Thymus (tissue), 11 donors: ENCODE measurements around the gene NOX1. TPM values are rescaled to one million over a fixed set of nuclear protein-coding genes. Genes with fewer than 3 reads are reported as not detected.
"Not testable (repeated sequence)": the region's sequence is repeated elsewhere in the genome, so short reads cannot be mapped to it uniquely, and the experiment has no call there.

Source experiments
- DNase-seq, 9 donors: peaks; one replicate each; pipeline ENCODE4 v3.0.0-alpha.2; 2013; ENCODE audit warnings: low spot score in 9 of 9, low read depth in 6 of 9, missing footprints in 1 of 9
- H3K27ac ChIP-seq, 2 donors: one replicate each; pipeline ENCODE4 v1.5.1; 2013; ENCODE audit warnings: control low read depth in 1 of 2, low read depth in 1 of 2, low read length in 1 of 2, mild to moderate bottlenecking in 1 of 2, moderate library complexity in 1 of 2
- H3K27me3 ChIP-seq, 2 donors: one replicate each; pipeline ENCODE4 v1.5.1; 2013; ENCODE audit warnings: low read length in 1 of 2; ENCODE audit not compliant: control insufficient read depth in 2 of 2, insufficient read depth in 1 of 2
- H3K36me3 ChIP-seq, 2 donors: one replicate each; pipeline ENCODE4 v1.5.1; 2013; ENCODE audit warnings: low read length in 1 of 2, mild to moderate bottlenecking in 1 of 2, moderate library complexity in 1 of 2; ENCODE audit not compliant: control insufficient read depth in 2 of 2, insufficient read depth in 2 of 2
- H3K4me1 ChIP-seq, 2 donors: one replicate each; pipeline ENCODE4 v1.5.1; 2013; ENCODE audit warnings: low read length in 2 of 2; ENCODE audit not compliant: control insufficient read depth in 2 of 2, insufficient read depth in 2 of 2
- H3K4me3 ChIP-seq, 2 donors: one replicate each; pipeline ENCODE4 v1.5.1; 2013; ENCODE audit warnings: low read length in 2 of 2, control low read depth in 1 of 2, mild to moderate bottlenecking in 1 of 2
- H3K9me3 ChIP-seq, 2 donors: one replicate each; pipeline ENCODE4 v1.5.1; 2013; ENCODE audit warnings: low read length in 1 of 2, mild to moderate bottlenecking in 1 of 2; ENCODE audit not compliant: control insufficient read depth in 2 of 2, insufficient read depth in 1 of 2
- WGBS: extraction: QIAGEN DNeasy Blood & Tissue Kit; methylation state at CpG from one replicate; pipeline ENCODE4 v1.1.7; 2013; 5-methylcytosine and 5-hydroxymethylcytosine counted together
- polyA plus RNA-seq: library from polyadenylated mRNA; stranded (reverse); fragments of 200-250 nt; gene quantifications from one replicate; pipeline ENCODE4 v1.2.3, GENCODE V29; 2013
- total RNA-seq: library from RNA; stranded (reverse); fragments of 120-200 nt; gene quantifications from one replicate; pipeline ENCODE4 v1.2.4, GENCODE V29; 2013
- donor health status: healthy.

NOX1 gene
- total and polyA plus RNA-seq, 2 donors: 0.33 to 1.4 TPM

DNA sequence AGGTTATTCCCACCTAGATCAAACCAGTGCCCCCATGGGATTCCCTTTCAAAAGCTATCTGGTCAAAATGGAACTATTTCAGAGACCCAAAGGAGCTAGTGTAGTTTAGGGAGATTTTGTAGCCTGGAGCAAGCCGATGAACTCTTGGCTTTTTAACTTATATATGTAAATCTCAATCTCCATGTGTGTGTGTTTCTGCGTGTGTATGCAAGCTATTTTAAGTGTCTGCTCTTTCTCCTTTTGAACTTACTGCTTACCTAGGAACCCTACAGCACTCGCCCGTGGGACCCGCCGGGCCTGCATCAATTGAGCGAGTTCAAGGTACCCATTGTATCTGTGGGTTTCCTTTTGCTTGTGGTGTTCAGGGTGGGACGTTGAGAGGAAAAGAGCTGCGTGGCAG lies 43.6 kb downstream of the NOX1 start:
- no peak overlapping the region for H3K4me3 ChIP-seq
- no peaks in the 10 kb centered on the region for H3K4me1 ChIP-seq
- WGBS: 90% methylated on average over 9 of the region's 9 CpGs
- H3K36me3 ChIP-seq: peaks cover 17 to 38% of the 10 kb centered on the region in 2 donors
- H3K27me3 ChIP-seq: no peaks in the 10 kb centered on the region
- DNase-seq: no peak
- no peak overlapping the region for H3K27ac ChIP-seq
- no peaks in the 10 kb centered on the region for H3K9me3 ChIP-seq

DNA sequence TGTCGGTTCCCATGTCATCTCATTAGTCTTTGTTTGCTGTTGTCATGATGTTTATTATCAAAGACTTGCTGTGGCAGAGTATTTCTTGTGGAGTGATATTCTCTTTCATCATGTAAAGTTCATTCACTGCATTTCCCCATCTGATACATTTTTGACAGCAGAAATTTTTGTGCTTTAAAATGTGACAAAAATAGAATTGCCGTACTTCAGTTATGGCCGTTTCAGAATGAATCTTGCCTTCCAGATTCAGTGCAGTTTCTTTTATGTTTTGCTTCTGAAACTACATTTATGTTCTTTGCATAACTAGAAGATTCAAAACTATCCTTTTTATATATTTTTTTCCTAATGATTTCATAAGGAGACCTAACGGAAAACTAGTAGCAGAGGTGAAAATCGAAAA lies 44.0 kb downstream of the NOX1 start:
- Histone ChIP-seq H3K4me3 (no peak overlapping the region), H3K9me3 (no peaks in the 10 kb centered on the region), H3K27me3 (no peaks in the 10 kb centered on the region), H3K27ac (no peak overlapping the region), H3K4me1 (no peaks in the 10 kb centered on the region), H3K36me3 (peaks cover 17 to 39% of the 10 kb centered on the region in 2 donors)
- no peak for DNase-seq
- WGBS: 93% methylated on average over 5 of the region's 5 CpGs

DNA sequence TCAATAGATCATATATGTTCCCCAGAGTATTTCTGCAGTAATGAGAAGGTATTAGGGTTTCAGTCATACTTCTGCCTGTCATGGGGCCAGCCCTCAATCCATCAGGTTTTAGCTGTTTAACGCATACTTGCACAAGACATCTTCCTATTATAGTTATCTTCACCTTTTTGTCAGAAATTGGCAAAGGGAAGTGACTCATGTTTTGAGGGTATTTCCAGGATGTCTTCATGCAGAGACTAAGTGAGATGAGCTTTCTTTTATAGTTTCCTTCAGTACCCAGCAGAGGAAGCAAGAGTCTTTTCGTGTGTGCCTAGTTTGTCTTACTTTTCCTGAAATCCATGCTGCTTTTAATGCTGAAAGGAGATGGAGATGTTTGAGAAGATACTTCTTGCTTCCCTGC lies 44.4 kb downstream of the NOX1 start:
- 79% methylated on average over 2 of the region's 2 CpGs for WGBS
- H3K27ac ChIP-seq: no peak overlapping the region
- H3K36me3 ChIP-seq: peaks cover 17 to 39% of the 10 kb centered on the region in 2 donors
- no peaks in the 10 kb centered on the region for H3K27me3 ChIP-seq
- peak in 1 of 9 donors; percentile 1 for DNase-seq
- no peak overlapping the region for H3K4me3 ChIP-seq
- no peaks in the 10 kb centered on the region for H3K4me1 ChIP-seq
- no peaks in the 10 kb centered on the region for H3K9me3 ChIP-seq

DNA sequence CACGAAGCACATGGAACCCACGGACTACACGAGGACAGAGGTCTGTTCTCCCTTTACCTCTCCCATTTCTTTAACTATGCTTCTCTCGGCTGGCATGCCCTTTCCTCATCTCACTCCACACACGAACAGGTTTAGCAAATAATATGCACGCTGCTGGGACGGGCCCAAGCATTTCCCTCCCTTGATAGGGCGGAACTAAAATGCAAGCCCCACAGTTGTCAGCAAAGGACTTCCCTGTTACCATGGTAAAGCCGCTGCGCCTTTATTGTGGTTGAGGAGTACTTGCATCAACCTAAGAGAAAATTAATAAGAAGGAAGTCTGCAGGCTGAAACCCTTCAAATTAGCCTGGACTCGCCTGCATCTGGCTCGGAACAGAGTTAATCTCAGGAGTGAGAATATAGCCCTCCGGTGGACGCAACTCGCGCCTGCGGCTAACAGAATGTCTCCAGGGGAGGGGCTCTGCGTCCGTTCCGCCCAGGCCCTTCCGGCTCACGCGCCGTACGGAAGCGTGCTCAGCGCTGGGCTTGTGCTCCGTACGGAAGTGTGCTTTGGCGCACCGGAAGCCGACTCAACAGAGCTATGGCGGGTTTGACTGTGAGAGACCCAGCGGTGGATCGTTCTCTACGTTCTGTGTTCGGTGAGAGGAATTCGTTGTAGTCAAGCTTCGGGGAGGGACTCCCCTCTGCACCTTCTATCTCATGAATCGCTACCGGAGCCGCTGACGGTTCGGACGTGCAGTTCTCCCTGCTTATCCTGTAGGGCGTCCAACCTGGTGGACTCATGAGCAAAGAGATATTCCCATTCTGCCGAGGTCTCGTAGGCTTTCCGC lies 54.1 kb downstream of the NOX1 start, which contains the start of gene CSTF2:
Gene CSTF2 (plus strand): TSS at position 555 of the 830 bp plus-strand sequence. CDS start 26 bp downstream, at position 581.
- H3K9me3 ChIP-seq: no peaks in the 10 kb centered on the region
- H3K4me1 ChIP-seq: no peaks in the 10 kb centered on the region
- peak within 1 kb of the TSS; percentile 8 to 56 for H3K27ac ChIP-seq
- H3K27me3 ChIP-seq: no peaks in the 10 kb centered on the region
- H3K36me3 ChIP-seq: peaks cover 6 to 16% of the 10 kb centered on the region in 2 donors
- under 1% methylated on average over 49 of the region's 49 CpGs for WGBS
- H3K4me3 ChIP-seq: peak within 1 kb of the TSS; percentile 58 to 62
- peak; percentile 38 to 83 (median 59) for DNase-seq

DNA sequence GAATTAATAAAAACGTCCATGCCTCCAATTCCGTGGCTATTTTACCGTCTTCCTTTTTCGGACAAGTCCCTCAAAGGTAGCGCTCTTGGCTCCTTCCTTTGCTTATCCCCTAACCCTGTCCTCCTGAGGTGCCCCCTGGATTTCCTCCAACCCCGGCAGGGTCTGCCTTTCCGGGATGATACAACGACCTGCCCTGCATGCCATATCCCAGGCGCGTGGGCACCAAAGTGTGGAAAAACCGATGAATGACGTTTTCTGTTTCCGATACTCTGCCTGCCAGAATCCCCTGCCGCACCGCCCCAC lies 54.7 kb downstream of the NOX1 start:
- H3K4me1 ChIP-seq: no peaks in the 10 kb centered on the region
- H3K9me3 ChIP-seq: no peaks in the 10 kb centered on the region
- peak overlapping the region; percentile 58 to 62 for H3K4me3 ChIP-seq
- H3K36me3 ChIP-seq: peaks cover 6 to 16% of the 10 kb centered on the region in 2 donors
- no peaks in the 10 kb centered on the region for H3K27me3 ChIP-seq
- WGBS: 7% methylated on average over 15 of the region's 15 CpGs
- no peak for DNase-seq
- no peak overlapping the region for H3K27ac ChIP-seq

DNA sequence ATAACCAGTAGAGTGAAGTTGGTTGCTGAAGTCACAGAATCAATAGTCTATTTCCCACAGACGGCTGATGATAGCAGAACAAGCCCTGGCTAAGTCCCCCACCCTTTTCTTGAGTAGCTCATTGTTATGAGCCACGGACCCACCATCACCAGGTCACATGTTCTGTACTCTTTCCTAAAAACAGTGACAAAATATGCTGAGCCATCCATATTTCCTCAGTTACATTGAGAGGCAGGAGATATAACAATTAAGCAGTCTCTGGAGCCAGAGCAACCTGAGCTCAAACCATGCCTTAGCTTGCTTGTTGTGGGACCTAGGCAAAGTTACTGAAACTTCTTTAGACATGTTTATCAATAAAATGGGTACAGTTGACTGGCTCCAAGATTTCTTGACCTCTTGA lies 56.8 kb downstream of the NOX1 start:
- no peak for DNase-seq
- Histone ChIP-seq H3K27ac (no peak overlapping the region), H3K4me1 (no peaks in the 10 kb centered on the region), H3K9me3 (no peaks in the 10 kb centered on the region), H3K36me3 (peaks cover 0 to 1% of the 10 kb centered on the region in 2 donors), H3K27me3 (no peaks in the 10 kb centered on the region), H3K4me3 (no peak overlapping the region)
- 91% methylated on average over 2 of the region's 2 CpGs for WGBS

DNA sequence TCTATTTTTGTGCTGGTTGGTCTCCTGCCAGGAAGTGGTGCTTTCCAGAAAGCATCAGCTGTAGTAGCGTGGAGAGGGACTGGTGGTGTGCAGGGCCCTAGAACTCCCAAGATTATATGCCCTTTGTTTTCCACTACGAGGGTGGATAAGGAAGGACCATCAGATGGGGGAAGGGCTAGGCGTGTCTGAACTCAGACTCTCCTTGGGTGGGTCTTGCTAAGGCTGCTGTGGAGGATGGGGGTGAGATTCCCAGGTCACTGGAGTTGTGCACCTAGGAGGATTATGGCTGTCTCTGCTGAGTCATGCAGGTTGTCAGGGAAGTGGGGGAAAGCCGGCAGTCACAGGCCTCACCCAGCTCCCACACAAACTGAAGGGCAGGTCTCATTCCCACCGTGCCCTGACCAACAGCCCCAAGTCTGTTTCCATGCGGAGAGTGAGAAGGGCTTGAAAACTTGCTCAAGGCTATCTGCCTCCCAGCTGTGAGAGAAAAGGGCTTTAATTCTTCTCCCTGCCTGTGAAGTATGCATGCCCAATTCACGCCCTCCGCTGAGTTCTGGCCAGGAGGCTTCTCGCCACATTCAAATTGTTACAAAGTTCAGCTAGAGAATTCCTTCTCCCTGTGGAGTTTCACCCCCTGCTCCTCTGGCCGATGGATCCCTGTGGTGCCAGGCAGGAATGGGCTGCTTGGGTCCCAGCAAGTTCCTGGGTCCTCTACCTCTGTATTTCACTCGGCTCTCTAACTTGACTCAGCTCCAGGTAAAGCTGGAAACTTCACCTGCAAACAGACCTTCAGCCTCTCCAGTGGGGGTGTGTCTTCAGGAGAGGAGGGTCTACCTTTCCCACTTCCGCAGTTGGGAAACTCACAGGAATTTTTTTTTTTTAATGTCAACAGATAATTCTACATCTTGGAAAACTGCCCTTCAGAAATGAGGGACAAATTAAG lies 61.7 kb downstream of the NOX1 start:
- no peaks in the 10 kb centered on the region for H3K27me3 ChIP-seq
- DNase-seq: no peak
- no peaks in the 10 kb centered on the region for H3K9me3 ChIP-seq
- WGBS: 78% methylated on average over 12 of the region's 12 CpGs
- no peak overlapping the region for H3K4me3 ChIP-seq
- no peak overlapping the region for H3K27ac ChIP-seq
- H3K36me3 ChIP-seq: no peaks in the 10 kb centered on the region
- H3K4me1 ChIP-seq: no peaks in the 10 kb centered on the region

DNA sequence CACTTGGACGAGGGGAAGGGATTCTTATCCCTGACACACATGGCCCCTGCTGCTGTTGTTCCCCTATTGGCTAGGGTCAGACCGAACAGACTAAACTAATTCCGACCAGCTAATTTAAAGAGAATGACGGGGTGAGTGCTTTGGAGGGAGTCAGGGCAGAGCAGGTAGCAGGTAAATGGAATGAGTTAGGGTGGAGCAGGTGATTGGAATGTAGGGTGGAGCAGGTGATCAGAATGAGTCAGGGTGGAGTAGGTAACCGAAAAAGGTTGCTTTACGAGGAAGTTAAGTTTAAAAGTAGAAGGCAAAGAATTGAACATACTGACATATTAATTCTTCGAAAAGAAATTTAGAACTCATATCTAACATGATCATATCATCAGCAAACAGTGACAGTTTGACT lies 65.9 kb downstream of the NOX1 start:
- H3K27ac ChIP-seq, H3K27me3 ChIP-seq, H3K4me3 ChIP-seq, H3K36me3 ChIP-seq, H3K4me1 ChIP-seq, DNase-seq, H3K9me3 ChIP-seq: not testable (repeated sequence)
- WGBS: 97% methylated on average over 7 of the region's 7 CpGs

DNA sequence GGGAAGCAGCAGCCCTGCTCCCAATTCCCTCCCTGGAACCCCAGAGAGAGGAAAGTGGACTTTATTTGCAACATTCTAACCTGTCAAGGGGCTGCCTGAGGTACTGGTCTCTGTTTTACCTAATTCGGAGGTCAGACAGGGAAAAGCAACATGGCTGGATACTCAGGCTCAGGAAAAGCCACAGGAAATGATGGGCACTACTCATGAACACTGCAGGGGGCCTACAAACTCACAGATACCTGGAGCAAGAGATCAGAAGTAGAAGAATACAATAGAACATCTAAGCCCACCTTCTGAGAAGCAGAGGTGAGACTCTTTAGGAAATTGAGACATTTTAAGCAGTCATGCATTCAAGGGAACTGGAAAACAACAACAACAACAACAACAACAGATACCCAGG lies 69.4 kb downstream of the NOX1 start:
- Histone ChIP-seq H3K9me3 (no peaks in the 10 kb centered on the region), H3K27me3 (no peaks in the 10 kb centered on the region)
- WGBS: 86% methylated on average over 1 of the region's 1 CpG

More for the DNA sequence above, 69.4 kb downstream of the NOX1 start:
- no peak for DNase-seq
- Histone ChIP-seq H3K4me3 (no peak overlapping the region), H3K4me1 (no peaks in the 10 kb centered on the region), H3K36me3 (no peaks in the 10 kb centered on the region), H3K27ac (no peak overlapping the region)
